Stimulated activated naive CD8-positive, alpha-beta T cell treated with anti-CD3 and anti-CD28 coated beads, Interleukin-15, amount 100 ng/mL, for 72 hours (primary cell): ENCODE data around the gene ZNF26.
"Not testable (repeated sequence)": the region's sequence is repeated elsewhere in the genome, so short reads cannot be mapped to it uniquely, and the experiment has no call there.

ENCODE experiments used
- ATAC-seq: fragments of 150-1000 bp; cut with Tn5 transposase; 2 replicates; pipeline ENCODE4 v1.10.0; 2021; ENCODE audit warnings: mild to moderate bottlenecking, moderate library complexity
- DNase-seq, 2 donors: peaks; one replicate each; pipeline ENCODE4 v3.0.0; 2021 to 2022
- H3K27ac Mint-ChIP-seq, 2 donors: one replicate each; pipeline ENCODE4 v1.8.0; 2022; ENCODE audit warnings: mild to moderate bottlenecking in 2 of 2, mixed read lengths in 2 of 2, moderate library complexity in 2 of 2
- H3K27me3 Mint-ChIP-seq: one replicate; pipeline ENCODE4 v1.8.0; 2022; ENCODE audit warnings: mixed read lengths
- H3K4me1 Mint-ChIP-seq: one replicate; pipeline ENCODE4 v1.8.0; 2022; ENCODE audit warnings: mild to moderate bottlenecking, mixed read lengths
- H3K4me3 Mint-ChIP-seq, 2 donors: one replicate each; pipeline ENCODE4 v1.8.0; 2022; ENCODE audit warnings: mild to moderate bottlenecking in 2 of 2, mixed read lengths in 2 of 2, moderate library complexity in 1 of 2
- H3K9me3 Mint-ChIP-seq, 2 donors: one replicate each; pipeline ENCODE4 v1.8.0; 2022; ENCODE audit warnings: mixed read lengths in 2 of 2

Gene ZNF26, protein sequence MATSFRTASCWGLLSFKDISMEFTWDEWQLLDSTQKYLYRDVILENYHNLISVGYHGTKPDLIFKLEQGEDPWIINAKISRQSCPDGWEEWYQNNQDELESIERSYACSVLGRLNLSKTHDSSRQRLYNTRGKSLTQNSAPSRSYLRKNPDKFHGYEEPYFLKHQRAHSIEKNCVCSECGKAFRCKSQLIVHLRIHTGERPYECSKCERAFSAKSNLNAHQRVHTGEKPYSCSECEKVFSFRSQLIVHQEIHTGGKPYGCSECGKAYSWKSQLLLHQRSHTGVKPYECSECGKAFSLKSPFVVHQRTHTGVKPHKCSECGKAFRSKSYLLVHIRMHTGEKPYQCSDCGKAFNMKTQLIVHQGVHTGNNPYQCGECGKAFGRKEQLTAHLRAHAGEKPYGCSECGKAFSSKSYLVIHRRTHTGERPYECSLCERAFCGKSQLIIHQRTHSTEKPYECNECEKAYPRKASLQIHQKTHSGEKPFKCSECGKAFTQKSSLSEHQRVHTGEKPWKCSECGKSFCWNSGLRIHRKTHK

DNA sequence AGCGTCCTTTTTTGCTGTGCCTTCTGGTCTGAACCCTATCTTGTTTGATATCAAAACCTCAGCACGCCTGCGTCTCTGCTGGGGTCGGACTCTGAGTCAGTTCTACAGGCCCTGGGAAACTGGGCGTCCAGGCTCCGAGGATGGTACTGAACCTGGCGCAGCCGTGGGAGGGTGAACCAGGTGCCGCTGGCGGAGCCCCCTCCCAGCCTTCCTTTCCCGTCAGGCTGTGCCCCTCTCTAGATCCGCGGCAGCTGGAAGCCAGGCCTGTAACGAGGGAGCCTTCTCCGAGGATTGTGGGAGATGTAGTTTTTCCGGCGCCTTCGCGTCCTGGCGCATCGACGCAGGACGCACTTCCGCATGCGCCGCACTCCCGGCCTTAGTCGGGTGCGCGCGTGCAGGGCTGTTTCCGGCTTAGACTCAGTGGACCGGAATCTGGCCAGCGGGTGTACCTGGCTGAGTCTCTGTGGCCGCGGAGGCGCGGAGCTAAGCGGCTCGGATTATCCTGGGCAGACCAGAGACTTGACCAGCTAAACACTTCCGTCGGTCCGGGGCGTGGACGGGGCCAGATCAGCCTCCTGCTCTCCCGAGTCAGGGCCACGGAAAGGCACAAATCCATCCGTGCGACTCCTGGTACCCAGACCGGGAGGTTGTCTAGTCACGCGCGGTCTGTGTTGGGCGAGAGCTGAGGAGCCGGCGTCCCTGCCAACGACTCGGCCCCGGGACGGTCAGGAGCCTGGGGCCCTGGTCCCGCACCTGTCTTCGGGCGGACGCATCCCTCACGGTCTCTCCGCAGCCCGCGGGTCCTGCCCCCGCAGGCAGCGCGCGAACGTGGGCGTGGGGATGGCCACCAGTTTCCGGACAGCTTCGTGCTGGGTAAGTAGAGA, at the start of gene ZNF26:
Gene ZNF26 (plus strand): TSS at position 367 of the 884 bp plus-strand sequence. CDS start 474 bp downstream, at position 841.
- H3K4me3 Mint-ChIP-seq: peak within 1 kb of the TSS; percentile 72 to 87
- H3K27me3 Mint-ChIP-seq: no peaks in the 10 kb centered on the region
- DNase-seq (peak; percentile 81 to 88), ATAC-seq (peak; percentile 99)
- peak within 1 kb of the TSS; percentile 98 for H3K27ac Mint-ChIP-seq
- peaks cover 28% of the 10 kb centered on the region for H3K4me1 Mint-ChIP-seq
- H3K9me3 Mint-ChIP-seq: peaks cover 25% of the 10 kb centered on the region in 2 donors

- ATAC-seq, H3K4me3 Mint-ChIP-seq, DNase-seq, H3K27me3 Mint-ChIP-seq, H3K4me1 Mint-ChIP-seq: not testable (repeated sequence)
- Mint-ChIP-seq H3K27ac (peak overlapping the region in 1 of 2 donors; percentile 42), H3K9me3 (peaks cover 48 to 57% of the 10 kb centered on the region in 2 donors)
Measured at GRCh38 chr12:132936921-132937320, 49.2 kb upstream of the ZNF26 start.

DNA sequence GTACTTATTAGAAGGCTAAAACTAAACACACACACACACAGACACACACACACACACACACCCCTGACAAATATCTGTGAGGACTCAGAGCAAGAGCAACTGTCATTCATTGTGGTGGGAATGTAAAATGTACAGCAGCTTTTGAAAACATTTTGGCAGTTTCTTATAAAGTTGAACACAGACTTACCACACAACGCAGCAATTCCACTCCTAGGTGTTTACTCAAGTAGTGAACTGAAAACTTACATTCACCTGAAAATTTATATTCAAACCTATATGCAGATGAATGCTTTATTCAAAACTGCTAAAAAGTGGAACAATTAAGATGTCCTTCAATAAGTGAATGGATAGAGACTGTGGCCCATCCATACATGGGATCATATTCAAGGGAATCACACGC, 48.7 kb upstream of the ZNF26 start:
- peaks cover 49 to 62% of the 10 kb centered on the region in 2 donors for H3K9me3 Mint-ChIP-seq
- no peak overlapping the region for H3K27ac Mint-ChIP-seq

GRCh38 chr12:132938807-132939206, 47.4 kb upstream of the ZNF26 start:
- not testable (repeated sequence) for H3K27ac Mint-ChIP-seq, DNase-seq, ATAC-seq, H3K27me3 Mint-ChIP-seq, H3K4me3 Mint-ChIP-seq, H3K4me1 Mint-ChIP-seq
- peaks cover 41 to 53% of the 10 kb centered on the region in 2 donors for H3K9me3 Mint-ChIP-seq

More for the DNA sequence above, 48.7 kb upstream of the ZNF26 start:
- DNase-seq (no peak), ATAC-seq (no peak)
- H3K4me3 Mint-ChIP-seq: no peak overlapping the region
- H3K27me3 Mint-ChIP-seq: no peaks in the 10 kb centered on the region
- no peaks in the 10 kb centered on the region for H3K4me1 Mint-ChIP-seq

DNA sequence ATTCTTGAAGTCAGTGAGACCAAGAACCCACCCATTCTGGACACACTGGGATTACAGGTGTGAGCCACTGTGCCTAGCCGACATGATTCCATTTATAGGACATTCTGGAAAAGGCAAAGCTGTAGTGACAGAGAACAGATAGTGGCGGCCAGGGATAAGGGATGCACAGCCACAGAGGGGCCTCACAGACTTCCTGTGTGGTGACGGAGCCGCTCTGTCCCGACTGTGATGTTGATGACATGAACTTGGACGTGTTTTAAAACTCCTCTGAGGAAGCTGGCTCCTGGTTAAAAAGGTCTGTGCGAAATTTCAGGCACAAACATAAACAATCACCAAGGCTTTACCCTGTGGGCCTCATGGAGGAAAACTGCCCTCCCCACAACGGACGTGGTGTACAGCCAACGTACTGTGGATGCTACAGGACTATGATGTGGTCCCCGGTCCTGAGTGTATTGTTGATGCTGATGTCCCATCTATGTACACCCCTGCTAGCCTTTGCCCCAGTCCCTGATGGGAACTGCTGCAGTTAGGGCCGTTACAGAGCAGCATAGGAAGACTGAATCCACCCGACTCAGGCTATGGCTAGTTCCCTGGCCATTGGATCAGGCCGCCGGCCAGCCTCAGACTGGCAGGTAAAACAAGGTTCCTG, 46.0 kb upstream of the ZNF26 start:
- H3K27me3 Mint-ChIP-seq: no peaks in the 10 kb centered on the region
- peaks cover 34 to 40% of the 10 kb centered on the region in 2 donors for H3K9me3 Mint-ChIP-seq
- no peaks in the 10 kb centered on the region for H3K4me1 Mint-ChIP-seq
- H3K4me3 Mint-ChIP-seq: no peak overlapping the region
- ATAC-seq: no peak
- no peak overlapping the region for H3K27ac Mint-ChIP-seq
- DNase-seq: no peak

- no peak for ATAC-seq
- no peak for DNase-seq
- no peaks in the 10 kb centered on the region for H3K27me3 Mint-ChIP-seq
- no peak overlapping the region for H3K27ac Mint-ChIP-seq
- no peaks in the 10 kb centered on the region for H3K4me1 Mint-ChIP-seq
- H3K4me3 Mint-ChIP-seq: no peak overlapping the region
- peaks cover 35 to 43% of the 10 kb centered on the region in 2 donors for H3K9me3 Mint-ChIP-seq
Measured at GRCh38 chr12:132941336-132941954, 44.7 kb upstream of the ZNF26 start.

DNA sequence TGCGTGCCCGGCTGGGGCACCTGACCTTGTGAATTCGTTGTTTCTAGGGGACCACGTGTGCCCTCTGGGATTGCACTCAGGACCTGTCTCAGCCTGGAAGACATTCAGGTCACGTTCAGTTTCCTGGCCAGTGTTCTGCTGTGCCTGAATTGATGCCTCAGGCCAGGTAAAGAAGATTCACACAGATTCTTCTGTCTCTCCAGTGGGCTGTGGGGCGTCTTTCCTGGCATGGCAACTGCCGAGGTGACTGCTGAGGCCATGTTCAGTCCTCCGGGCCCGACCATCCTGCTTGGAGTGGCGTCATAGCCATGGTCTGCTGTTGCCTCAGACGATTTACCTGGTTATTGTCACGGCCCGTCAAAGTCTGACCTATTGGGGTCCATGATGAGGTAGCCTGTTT, 43.6 kb upstream of the ZNF26 start:
- Mint-ChIP-seq H3K4me1 (no peaks in the 10 kb centered on the region), H3K27ac (peak overlapping the region in 1 of 2 donors; percentile 48), H3K9me3 (peaks cover 30 to 37% of the 10 kb centered on the region in 2 donors), H3K4me3 (no peak overlapping the region), H3K27me3 (no peaks in the 10 kb centered on the region)
- no peak for ATAC-seq
- no peak for DNase-seq

- Mint-ChIP-seq H3K9me3 (peaks cover 36 to 46% of the 10 kb centered on the region in 2 donors), H3K4me3 (no peak overlapping the region), H3K27ac (peak overlapping the region in 1 of 2 donors; percentile 56), H3K4me1 (no peaks in the 10 kb centered on the region), H3K27me3 (no peaks in the 10 kb centered on the region)
- ATAC-seq (no peak), DNase-seq (no peak)
Measured at GRCh38 chr12:132945806-132946205, 40.4 kb upstream of the ZNF26 start.

DNA sequence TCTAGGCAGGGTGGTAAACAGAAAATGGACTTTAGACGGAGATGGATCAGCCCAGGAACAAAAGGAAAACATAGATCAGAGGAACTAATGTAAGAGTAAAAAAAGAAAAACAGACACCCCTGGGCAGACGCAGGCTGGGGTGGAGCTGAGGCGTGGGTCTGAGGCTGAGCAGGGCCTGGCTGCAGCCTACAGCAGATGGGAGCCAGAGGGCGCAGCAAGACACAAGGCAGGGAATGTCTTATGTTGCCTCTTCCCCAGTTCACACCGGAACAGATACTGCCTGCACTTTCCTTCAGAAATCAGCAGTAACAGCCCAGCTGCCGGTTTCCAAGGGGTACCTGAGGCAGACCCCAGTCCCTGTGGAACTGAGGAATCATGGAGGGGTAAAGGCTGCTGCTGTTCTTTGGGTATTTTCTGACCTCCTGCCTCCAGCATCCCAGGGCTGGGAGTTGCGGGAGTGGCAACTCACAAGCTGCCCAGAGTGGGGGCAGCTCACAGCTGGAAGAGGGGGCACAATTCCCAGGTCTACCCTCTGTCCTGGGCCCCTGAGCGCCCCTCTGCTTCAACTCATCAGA, 39.8 kb upstream of the ZNF26 start:
- Mint-ChIP-seq H3K27ac (peak overlapping the region in 1 of 2 donors; percentile 56), H3K9me3 (peaks cover 32 to 41% of the 10 kb centered on the region in 2 donors), H3K27me3 (no peaks in the 10 kb centered on the region), H3K4me1 (no peaks in the 10 kb centered on the region), H3K4me3 (no peak overlapping the region)
- DNase-seq (no peak), ATAC-seq (no peak)

DNA sequence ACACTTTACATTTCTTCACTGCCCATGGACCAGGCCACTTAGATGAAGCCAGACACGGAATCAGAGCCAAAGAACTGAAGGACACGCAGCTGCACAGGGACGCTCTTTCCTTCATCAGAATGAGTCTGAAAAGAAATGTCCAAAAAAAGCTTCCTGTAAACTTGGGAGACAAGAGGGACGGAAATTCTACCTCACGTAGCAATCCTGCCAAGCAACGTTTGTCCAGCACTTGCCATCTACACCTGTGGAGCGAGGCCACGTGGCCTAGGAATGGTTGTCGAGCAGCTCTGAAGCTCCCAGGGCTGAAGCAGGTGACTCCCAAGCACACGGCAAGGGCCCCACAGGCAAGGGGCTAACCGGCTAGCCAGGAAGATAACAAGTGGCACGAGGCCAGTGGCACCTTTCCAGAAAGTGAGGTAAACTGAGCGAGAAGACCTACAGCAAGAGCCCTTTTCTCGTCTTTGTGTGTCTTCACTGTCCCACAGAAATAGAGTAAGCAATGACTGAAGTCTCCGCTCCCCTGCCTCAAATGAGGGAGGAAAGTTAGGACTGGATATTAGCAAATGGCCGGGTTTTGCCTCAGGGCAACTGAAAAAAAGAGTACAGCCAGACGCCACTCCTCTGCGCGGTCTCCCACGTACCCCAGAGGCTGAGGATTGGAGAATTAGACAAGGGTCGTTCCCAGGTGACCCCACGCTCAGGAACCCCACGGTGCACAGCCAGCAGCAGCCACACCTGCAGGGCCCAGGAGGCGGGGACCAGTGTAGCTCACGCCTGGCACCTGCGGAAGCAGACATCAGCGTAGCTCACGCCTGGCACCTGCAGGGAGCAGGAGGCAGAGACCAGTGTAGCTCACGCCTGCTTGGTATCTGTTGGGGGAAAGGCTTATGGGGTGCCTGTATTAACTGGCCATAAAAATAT, 37.8 kb upstream of the ZNF26 start:
- H3K4me1 Mint-ChIP-seq: peaks cover 4% of the 10 kb centered on the region
- ATAC-seq: no peak
- DNase-seq: no peak
- H3K27me3 Mint-ChIP-seq: no peaks in the 10 kb centered on the region
- no peak overlapping the region for H3K27ac Mint-ChIP-seq
- H3K4me3 Mint-ChIP-seq: no peak overlapping the region
- peaks cover 28 to 33% of the 10 kb centered on the region in 2 donors for H3K9me3 Mint-ChIP-seq

DNA sequence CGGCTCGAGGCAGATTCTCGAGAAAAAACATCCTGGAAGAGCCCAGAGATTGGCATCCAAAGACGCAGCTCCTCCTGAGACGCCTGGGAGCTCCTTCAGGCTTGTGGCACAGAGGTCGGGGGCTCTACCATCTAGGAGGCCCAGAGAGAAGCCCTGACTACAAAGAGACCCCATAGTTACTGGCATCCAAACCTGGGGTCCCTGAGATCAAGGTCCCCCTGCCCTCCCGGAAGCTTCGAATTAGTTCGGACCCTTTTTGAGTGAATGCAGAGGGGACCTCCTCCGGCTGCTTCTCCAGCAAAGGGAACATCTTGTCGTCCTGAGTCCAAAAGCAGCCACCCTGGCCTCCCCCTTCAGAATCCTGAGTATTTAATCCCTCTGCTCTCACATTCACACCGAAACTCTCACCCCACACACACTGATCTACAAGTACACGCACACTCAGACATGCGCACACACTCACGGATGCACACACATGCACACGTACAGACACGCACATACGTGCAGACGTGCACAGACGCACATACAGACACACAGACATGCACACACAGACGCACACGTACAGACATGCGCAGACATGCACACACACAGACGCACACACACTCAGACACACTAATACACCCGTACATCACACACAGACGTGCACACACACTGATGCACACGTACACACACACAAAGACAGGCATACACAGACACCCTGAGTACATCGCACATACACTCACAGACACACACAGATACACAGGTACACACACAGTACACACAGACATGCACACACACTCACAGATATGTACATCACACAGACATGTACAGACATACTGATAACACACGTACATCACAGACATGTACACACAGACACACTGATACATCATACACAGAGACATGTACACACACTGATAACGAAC, 36.0 kb upstream of the ZNF26 start:
- Mint-ChIP-seq H3K4me3 (no peak overlapping the region), H3K27ac (no peak overlapping the region), H3K27me3 (no peaks in the 10 kb centered on the region), H3K9me3 (peaks cover 32 to 35% of the 10 kb centered on the region in 2 donors), H3K4me1 (peaks cover 19% of the 10 kb centered on the region)
- DNase-seq: no peak
- ATAC-seq: no peak

- Mint-ChIP-seq H3K9me3 (peaks cover 26 to 27% of the 10 kb centered on the region in 2 donors), H3K27ac (no peak overlapping the region)
Measured at GRCh38 chr12:132950844-132951535, 35.2 kb upstream of the ZNF26 start.

More at GRCh38 chr12:132950844-132951535, 35.2 kb upstream of the ZNF26 start:
- ATAC-seq: no peak
- Mint-ChIP-seq H3K4me1 (peaks cover 22% of the 10 kb centered on the region), H3K4me3 (no peak overlapping the region), H3K27me3 (no peaks in the 10 kb centered on the region)
- no peak for DNase-seq
